ENCODE measurements around the gene CD226. TPM values are rescaled to one million over a fixed set of nuclear protein-coding genes. Genes with fewer than 3 reads are reported as not detected.

Gene CD226
- polyA plus RNA-seq, 1 of the 3 experiments (the other 2 are of a cell fraction): 0.56 TPM

DNA sequence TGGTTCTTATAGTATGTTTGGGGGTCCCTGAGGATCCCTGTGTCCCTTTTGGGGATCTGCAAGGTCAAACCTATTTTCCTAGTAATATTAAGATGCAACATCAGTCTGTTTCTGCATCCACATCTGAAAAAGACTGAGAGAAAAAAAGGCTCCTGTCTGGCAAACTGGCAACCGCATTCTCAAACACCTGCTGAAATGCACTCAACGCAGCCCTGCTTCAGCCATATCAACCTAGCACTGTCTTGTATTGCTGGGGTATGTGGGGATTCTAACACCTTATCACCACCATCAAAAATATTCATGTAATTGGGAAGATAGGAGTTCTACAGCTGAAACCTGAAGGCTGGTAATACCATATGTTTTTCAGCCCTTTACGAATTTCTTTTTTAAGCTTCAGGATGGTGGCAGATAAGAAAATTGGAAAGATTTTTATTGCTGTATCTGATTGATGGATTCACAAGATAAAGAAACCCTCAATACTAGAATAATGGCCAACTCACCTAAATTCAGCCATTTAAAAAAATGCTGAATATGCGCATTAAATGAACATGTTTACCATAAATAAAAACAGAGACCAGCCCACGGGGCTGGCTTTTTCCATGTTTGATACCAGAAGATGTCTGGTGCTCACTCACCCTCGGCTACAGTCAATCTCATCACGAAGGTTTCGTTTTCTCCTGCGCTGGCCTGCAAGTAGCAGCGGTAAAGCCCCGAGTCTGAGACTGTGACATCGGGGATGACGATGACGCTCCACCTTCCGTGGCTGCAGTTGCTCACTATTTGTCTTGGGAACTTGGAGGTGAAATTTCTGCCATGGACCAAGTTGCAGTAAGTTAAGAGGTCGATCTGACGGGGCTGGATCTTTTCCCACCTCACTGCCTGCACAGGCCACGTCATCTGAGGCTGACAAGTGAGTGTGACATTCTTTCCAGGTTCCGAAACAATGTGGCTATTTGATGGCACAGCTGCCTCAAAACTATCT, 52.3 kb downstream of the CD226 start (continued):
- TF ChIP-seq, protein P1, sequence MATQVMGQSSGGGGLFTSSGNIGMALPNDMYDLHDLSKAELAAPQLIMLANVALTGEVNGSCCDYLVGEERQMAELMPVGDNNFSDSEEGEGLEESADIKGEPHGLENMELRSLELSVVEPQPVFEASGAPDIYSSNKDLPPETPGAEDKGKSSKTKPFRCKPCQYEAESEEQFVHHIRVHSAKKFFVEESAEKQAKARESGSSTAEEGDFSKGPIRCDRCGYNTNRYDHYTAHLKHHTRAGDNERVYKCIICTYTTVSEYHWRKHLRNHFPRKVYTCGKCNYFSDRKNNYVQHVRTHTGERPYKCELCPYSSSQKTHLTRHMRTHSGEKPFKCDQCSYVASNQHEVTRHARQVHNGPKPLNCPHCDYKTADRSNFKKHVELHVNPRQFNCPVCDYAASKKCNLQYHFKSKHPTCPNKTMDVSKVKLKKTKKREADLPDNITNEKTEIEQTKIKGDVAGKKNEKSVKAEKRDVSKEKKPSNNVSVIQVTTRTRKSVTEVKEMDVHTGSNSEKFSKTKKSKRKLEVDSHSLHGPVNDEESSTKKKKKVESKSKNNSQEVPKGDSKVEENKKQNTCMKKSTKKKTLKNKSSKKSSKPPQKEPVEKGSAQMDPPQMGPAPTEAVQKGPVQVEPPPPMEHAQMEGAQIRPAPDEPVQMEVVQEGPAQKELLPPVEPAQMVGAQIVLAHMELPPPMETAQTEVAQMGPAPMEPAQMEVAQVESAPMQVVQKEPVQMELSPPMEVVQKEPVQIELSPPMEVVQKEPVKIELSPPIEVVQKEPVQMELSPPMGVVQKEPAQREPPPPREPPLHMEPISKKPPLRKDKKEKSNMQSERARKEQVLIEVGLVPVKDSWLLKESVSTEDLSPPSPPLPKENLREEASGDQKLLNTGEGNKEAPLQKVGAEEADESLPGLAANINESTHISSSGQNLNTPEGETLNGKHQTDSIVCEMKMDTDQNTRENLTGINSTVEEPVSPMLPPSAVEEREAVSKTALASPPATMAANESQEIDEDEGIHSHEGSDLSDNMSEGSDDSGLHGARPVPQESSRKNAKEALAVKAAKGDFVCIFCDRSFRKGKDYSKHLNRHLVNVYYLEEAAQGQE (IDR thresholded peaks at IDR 0.05; ENCODE audit: low read depth, low read length): no peak
- TF ChIP-seq TEAD4 (IDR thresholded peaks at IDR 0.05; ENCODE audit: borderline replicate concordance, insufficient read depth) (no peak), CHD2 (IDR thresholded peaks at IDR 0.05; ENCODE audit: low read length, partially characterized antibody) (no peak), USF1 (IDR thresholded peaks at IDR 0.05; ENCODE audit: borderline replicate concordance, low read depth) (no peak)

GRCh38 chr18:69894467-69894866, 53.2 kb downstream of the CD226 start:
- ChIA-PET CTCF (no interaction called here), POLR2A (no interaction called here)
- Histone ChIP-seq H3K27ac (ENCODE audit: low read depth in 2 of 2, low read length in 1 of 2) (no peak overlapping the region), H3K79me2 (ENCODE audit: insufficient read depth) (no peaks in the 10 kb centered on the region), H3K27me3 (ENCODE audit: insufficient read depth) (no peaks in the 10 kb centered on the region), H4K20me1 (ENCODE audit: insufficient read depth) (no peaks in the 10 kb centered on the region), H3K9ac (no peak overlapping the region), H3K4me2 (no peak overlapping the region), H3K4me1 (ENCODE audit: control insufficient read depth in 1 of 2, insufficient read depth in 2 of 2, low read depth in 1 of 2, low read length in 1 of 2) (no peaks in the 10 kb centered on the region), H3K36me3 (replicated peaks in 1 of 2; ENCODE audit: control insufficient read depth in 1 of 2, insufficient read depth in 2 of 2, low read length in 1 of 2) (no peaks in the 10 kb centered on the region), H3K4me3 (ENCODE audit: low read depth in 2 of 2, low read length in 1 of 2) (no peak overlapping the region), H3K9me3 (no peaks in the 10 kb centered on the region; the same call in 1 of the 2 replicates), H3K9me2 (no peaks in the 10 kb centered on the region), H2AFZ (ENCODE audit: low read depth) (no peak overlapping the region), H3F3A (replicated peaks; ENCODE audit: insufficient read depth) (no peaks in the 10 kb centered on the region)
- no peak for DNase-seq
- TF ChIP-seq NFIC (IDR thresholded peaks at IDR 0.05; ENCODE audit: borderline replicate concordance) (no peak), JUND (IDR thresholded peaks at IDR 0.05) (no peak)
- 97% methylated on average over 2 of the region's 2 CpGs for WGBS (ENCODE audit: low lambda C conversion rate)

- ChIA-PET CTCF (no interaction called here), POLR2A (no interaction called here)
- H3K9ac ChIP-seq: no peak overlapping the region
- 89% methylated on average over 1 of the region's 1 CpG for WGBS (ENCODE audit: low lambda C conversion rate)
- no peaks in the 10 kb centered on the region for H4K20me1 ChIP-seq (ENCODE audit: insufficient read depth)
- TF ChIP-seq ELF1 (IDR thresholded peaks at IDR 0.05): no peak
- TF ChIP-seq SIN3A (IDR thresholded peaks at IDR 0.05; ENCODE audit: borderline replicate concordance, low read depth, low read length): no peak
- TF ChIP-seq RAD21 (IDR thresholded peaks at IDR 0.05; ENCODE audit: low read length): no peak
- TF ChIP-seq TAF1 (IDR thresholded peaks at IDR 0.05; ENCODE audit: borderline replicate concordance, low read depth, low read length): no peak
- no peak for TF ChIP-seq CHD2 (IDR thresholded peaks at IDR 0.05; ENCODE audit: low read length, partially characterized antibody)
- TF ChIP-seq NRF1 (IDR thresholded peaks at IDR 0.05; ENCODE audit: low read depth, low read length): no peak
- no peak for TF ChIP-seq NFIC (IDR thresholded peaks at IDR 0.05; ENCODE audit: borderline replicate concordance)
- TF ChIP-seq FOSL2 (IDR thresholded peaks at IDR 0.05; ENCODE audit: borderline replicate concordance, low read depth): no peak
- no peaks in the 10 kb centered on the region for H3F3A ChIP-seq (replicated peaks; ENCODE audit: insufficient read depth)
- no peak overlapping the region for H3K4me3 ChIP-seq (ENCODE audit: low read depth in 2 of 2, low read length in 1 of 2)
- no peaks in the 10 kb centered on the region for H3K36me3 ChIP-seq (replicated peaks in 1 of 2; ENCODE audit: control insufficient read depth in 1 of 2, insufficient read depth in 2 of 2, low read length in 1 of 2)
- DNase-seq: no peak
- H2AFZ ChIP-seq (ENCODE audit: low read depth): no peak overlapping the region
- H3K79me2 ChIP-seq (ENCODE audit: insufficient read depth): no peaks in the 10 kb centered on the region
- H3K27me3 ChIP-seq (ENCODE audit: insufficient read depth): no peaks in the 10 kb centered on the region
- H3K9me3 ChIP-seq: no peaks in the 10 kb centered on the region; the same call in 1 of the 2 replicates
- H3K27ac ChIP-seq (ENCODE audit: low read depth in 2 of 2, low read length in 1 of 2): no peak overlapping the region
- H3K4me2 ChIP-seq: no peak overlapping the region
- H3K4me1 ChIP-seq (ENCODE audit: control insufficient read depth in 1 of 2, insufficient read depth in 2 of 2, low read depth in 1 of 2, low read length in 1 of 2): no peaks in the 10 kb centered on the region
- no peaks in the 10 kb centered on the region for H3K9me2 ChIP-seq
These were observed 57.1 kb downstream of the CD226 start for GRCh38 chr18:69890558-69890957.
